Dendritic cell treated with granulocyte-macrophage colony-stimulating factor and Interleukin-4, amounts not matched to agents 40 ng/mL and 50 ng/mL, for 4 days (primary cell): Measurements from ENCODE around the gene RHEX.

Source experiments
- H3K27ac Mint-ChIP-seq: one replicate; pipeline ENCODE4 v1.8.0; 2022; ENCODE audit warnings: mild to moderate bottlenecking, mixed read lengths
- H3K27me3 Mint-ChIP-seq: one replicate; pipeline ENCODE4 v1.8.0; 2022; ENCODE audit warnings: mild to moderate bottlenecking, mixed read lengths
- H3K36me3 Mint-ChIP-seq: one replicate; pipeline ENCODE4 v1.8.0; 2022; ENCODE audit warnings: low read depth, mixed read lengths
- H3K4me1 Mint-ChIP-seq: one replicate; pipeline ENCODE4 v1.8.0; 2022; ENCODE audit warnings: low read depth, mixed read lengths
- H3K4me3 Mint-ChIP-seq: one replicate; pipeline ENCODE4 v1.8.0; 2022; ENCODE audit warnings: mild to moderate bottlenecking, moderate library complexity, mixed read lengths
- H3K9me3 Mint-ChIP-seq: one replicate; pipeline ENCODE4 v1.8.0; 2022; ENCODE audit warnings: mixed read lengths
- intact Hi-C: fragments of 100-400 bp; cut with micrococcal nuclease; formaldehyde crosslinking; loops from one replicate; pipeline ENCODE4 v1.15.0; 2022

Gene RHEX

DNA sequence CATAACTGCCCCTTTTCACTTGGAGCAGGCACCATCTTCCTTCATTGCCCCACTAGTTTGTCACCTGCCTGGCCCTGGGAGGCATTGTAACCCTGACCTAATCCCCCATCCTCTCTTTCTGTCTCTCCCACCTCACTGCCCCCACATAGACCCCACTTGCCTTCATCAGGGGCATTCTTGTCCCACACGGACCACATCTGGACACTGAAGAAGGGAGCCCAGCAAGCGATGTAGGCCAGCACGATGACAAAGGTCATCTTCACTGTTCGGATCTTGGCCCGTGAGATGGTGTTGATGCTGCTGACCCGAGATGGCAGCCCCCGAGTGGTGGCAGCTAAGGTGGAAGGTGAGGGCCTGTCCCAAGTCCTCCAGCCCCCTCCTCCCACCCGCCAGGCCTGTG is 62.8 kb downstream of the RHEX start:
- Mint-ChIP-seq H3K36me3 (no peaks in the 10 kb centered on the region), H3K27me3 (peaks cover 59% of the 10 kb centered on the region), H3K4me3 (no peak overlapping the region), H3K27ac (peak overlapping the region; percentile 11), H3K9me3 (peaks cover 8% of the 10 kb centered on the region), H3K4me1 (peaks cover 27% of the 10 kb centered on the region)
- intact Hi-C loops: loop anchor here (5.0 kb wide), 1 partner anchor 328 kb away; no protein-coding TSS in a partner anchor

DNA sequence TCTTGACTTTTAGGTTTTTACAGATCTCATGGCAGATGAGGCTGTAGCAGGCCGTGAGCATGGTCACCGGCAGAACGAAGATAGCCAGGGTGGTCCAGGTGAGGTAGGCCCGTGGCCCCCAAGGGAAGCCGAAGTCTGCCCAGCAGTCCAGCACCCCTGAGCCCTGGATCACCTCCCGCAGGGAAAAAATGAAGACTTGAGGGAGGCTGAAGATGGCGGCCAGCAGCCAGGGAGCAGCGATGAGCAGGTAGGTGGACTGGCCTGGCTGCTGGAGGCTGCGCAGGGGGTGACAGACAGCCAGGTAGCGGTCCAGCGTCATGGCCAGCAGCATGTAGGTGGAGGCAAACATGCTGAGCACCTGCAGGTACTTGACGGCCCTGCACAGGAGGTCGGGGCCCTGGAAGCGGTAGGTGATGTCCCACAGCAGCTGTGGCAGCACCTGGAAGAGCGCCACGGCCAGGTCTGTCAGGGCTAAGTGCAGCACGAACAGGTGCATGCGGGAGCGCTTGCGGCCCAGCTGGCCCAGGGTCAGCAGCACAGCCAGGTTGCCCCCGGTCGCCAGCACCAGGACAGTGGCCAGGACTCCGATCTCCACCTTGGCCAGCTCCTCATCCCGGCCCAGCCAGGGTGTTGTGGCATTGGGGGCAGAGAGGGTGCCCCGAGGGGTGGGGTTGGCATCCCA is 63.4 kb downstream of the RHEX start:
- H3K27me3 Mint-ChIP-seq: peaks cover 59% of the 10 kb centered on the region

DNA sequence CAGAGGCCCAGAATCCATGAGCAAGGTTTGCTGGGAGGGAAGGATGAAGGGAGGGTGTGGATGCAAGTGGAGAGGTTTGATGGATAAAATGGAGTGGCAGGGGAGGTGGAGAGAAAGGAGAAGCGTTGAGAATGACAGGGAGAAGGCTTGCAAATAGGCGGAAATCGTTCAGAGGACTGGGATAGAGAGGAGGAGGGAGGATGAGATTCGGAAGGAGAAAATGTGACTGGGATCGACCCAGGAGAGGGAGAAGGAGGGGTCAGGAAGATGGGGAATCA is 63.8 kb downstream of the RHEX start:
- Mint-ChIP-seq H3K4me1 (peaks cover 27% of the 10 kb centered on the region), H3K4me3 (peak overlapping the region; percentile 41), H3K27me3 (peaks cover 57% of the 10 kb centered on the region), H3K27ac (no peak overlapping the region), H3K9me3 (peaks cover 18% of the 10 kb centered on the region), H3K36me3 (no peaks in the 10 kb centered on the region)
- intact Hi-C loops: loop anchor here (5.0 kb wide), 1 partner anchor 330 kb away; no protein-coding TSS in a partner anchor

More for the DNA sequence above, 63.4 kb downstream of the RHEX start:
- peak overlapping the region; percentile 11 for H3K27ac Mint-ChIP-seq
- intact Hi-C loops: loop anchor here (5.0 kb wide), 1 partner anchor 329 kb away; no protein-coding TSS in a partner anchor
- peaks cover 13% of the 10 kb centered on the region for H3K9me3 Mint-ChIP-seq
- H3K4me3 Mint-ChIP-seq: no peak overlapping the region
- H3K4me1 Mint-ChIP-seq: peaks cover 27% of the 10 kb centered on the region
- H3K36me3 Mint-ChIP-seq: no peaks in the 10 kb centered on the region

DNA sequence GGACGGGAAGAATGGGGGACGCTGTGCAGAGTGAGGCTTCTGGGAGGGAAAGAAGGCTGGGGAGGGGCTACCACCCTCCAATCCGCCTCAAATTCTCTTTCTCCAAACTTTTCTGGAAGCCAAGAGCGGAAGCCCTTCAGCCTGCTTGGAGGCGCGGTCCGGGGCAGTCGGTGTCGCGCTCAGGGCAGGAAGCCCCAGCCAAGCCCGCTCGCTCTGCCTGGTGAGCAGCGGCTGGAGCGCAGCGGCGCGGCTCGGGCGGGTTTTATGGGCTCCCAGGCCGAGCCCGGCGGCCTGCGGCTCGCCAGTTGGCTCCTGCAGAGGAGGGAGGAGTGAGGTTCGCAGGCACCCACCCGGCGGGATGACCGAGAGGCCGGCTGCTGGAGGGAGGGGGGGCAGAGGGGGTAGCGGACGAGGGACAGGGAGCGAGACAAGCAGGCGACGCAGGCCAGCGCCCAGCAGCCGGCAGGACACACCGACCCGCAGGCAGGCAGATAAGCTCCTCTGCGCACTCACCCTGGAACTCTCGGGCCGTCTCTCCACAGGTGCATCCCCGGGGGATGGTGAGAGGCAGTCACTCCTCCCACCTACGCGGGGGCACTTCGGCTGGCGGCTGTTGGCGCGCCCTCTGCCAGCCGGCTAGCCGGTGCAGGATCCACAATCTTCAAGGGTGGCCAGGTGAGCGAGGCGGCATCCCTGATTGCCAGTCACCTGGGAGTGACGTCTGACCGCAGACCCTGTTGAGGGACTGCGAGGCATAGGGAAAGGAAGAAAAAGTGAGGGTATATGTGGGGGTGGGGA is 64.4 kb downstream of the RHEX start, which contains the start of gene AVPR1B:
AVPR1B (minus strand) TSS at position 238 of the 798 bp plus-strand sequence. CDS start 498 bp downstream, outside the sequence.
- Mint-ChIP-seq H3K27ac (peak within 1 kb of the TSS; percentile 11), H3K4me3 (peak within 1 kb of the TSS; percentile 41), H3K36me3 (no peaks in the 10 kb centered on the region), H3K27me3 (peaks cover 57% of the 10 kb centered on the region), H3K9me3 (peaks cover 21% of the 10 kb centered on the region), H3K4me1 (peaks cover 27% of the 10 kb centered on the region)
- intact Hi-C loops: loop anchor here (5.0 kb wide), 1 partner anchor 330 kb away; no protein-coding TSS in a partner anchor

DNA sequence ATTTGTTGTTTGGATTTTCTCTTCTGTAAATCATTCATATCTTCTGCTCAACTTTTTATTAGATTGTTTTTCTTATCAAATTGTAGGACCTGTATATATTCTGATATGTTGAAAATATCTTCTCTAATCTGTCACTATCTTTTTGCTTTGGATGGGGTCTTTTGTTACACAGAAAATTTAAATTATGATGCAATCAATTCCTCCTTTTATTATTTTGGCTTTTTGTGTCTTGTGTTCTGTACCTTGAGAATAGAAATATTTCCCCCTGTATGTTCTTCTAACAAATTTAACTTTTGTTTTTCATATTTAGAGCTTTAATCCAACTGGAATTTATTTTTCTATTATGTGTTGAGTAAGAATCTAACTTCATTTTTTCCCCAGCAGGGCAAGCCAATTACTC is 67.4 kb downstream of the RHEX start:
- intact Hi-C loops: no loop called here
- Mint-ChIP-seq H3K27me3 (peaks cover 51% of the 10 kb centered on the region), H3K4me1 (peaks cover 15% of the 10 kb centered on the region), H3K36me3 (no peaks in the 10 kb centered on the region), H3K4me3 (no peak overlapping the region), H3K27ac (no peak overlapping the region), H3K9me3 (peaks cover 21% of the 10 kb centered on the region)

DNA sequence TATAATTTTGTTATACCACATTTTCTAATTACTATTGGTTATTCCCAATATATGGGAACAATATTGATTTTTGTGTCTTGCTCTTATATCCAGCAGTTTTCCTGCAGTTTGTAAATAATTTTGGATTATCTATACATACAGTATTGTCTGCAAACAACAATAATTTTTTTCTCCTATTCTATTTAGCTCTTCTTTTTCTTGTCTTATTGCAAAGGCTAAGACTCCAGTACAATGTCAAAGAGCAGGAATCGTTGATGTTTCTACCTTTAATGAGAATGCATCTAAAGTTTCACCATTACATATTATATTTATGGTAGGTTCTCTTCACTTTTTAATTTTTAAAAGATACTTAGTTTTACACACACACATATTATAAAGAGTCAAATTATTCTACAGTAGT is 68.3 kb downstream of the RHEX start:
- H3K36me3 Mint-ChIP-seq: no peaks in the 10 kb centered on the region
- H3K4me3 Mint-ChIP-seq: no peak overlapping the region
- H3K27ac Mint-ChIP-seq: no peak overlapping the region
- peaks cover 45% of the 10 kb centered on the region for H3K27me3 Mint-ChIP-seq
- intact Hi-C loops: no loop called here
- peaks cover 21% of the 10 kb centered on the region for H3K9me3 Mint-ChIP-seq
- H3K4me1 Mint-ChIP-seq: peaks cover 15% of the 10 kb centered on the region

DNA sequence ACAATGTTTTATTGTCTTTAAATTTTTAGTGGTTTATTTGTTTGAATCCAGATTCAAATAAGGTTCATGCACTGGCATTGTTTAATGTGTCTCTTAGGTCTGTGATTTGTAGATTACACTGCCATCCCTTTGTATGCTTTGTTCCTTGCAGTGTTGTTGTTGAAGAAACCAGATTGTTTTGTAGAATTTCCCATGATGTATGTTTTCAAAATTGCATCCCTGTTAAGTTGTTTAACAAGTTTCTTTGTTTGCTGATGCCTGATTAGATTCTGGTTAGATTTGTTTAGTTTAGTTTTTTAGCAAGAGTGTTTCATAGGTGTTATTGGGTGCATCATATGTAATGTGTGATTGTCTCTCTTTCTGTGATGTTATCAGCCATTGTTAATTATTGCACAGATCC is 69.7 kb downstream of the RHEX start:
- Mint-ChIP-seq H3K27ac (no peak overlapping the region), H3K36me3 (no peaks in the 10 kb centered on the region), H3K27me3 (peaks cover 32% of the 10 kb centered on the region), H3K9me3 (peaks cover 21% of the 10 kb centered on the region), H3K4me1 (peaks cover 8% of the 10 kb centered on the region), H3K4me3 (no peak overlapping the region)
- intact Hi-C loops: no loop called here

DNA sequence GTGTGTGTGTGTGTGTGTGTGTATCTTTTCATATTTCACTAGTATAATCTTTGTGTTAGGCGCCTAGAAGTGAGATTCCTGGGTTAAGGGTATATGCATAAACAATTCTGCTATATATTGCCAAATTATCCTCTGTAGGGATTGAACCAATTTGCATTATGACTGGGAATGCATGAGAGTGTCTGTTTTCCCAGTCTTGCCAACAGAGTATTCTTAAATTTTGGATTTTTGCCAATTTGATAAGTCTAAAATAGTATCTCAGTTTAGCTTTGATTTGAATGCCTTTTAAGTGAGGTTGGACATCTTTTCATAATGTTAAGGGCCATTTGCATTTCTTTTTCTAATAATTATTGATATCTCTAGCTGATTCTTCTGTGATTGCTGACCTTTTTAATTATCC is 72.4 kb downstream of the RHEX start:
- Mint-ChIP-seq H3K27ac (no peak overlapping the region), H3K9me3 (peaks cover 17% of the 10 kb centered on the region), H3K4me1 (peaks cover 14% of the 10 kb centered on the region), H3K36me3 (no peaks in the 10 kb centered on the region), H3K27me3 (peaks cover 9% of the 10 kb centered on the region), H3K4me3 (no peak overlapping the region)
- intact Hi-C loops: no loop called here

DNA sequence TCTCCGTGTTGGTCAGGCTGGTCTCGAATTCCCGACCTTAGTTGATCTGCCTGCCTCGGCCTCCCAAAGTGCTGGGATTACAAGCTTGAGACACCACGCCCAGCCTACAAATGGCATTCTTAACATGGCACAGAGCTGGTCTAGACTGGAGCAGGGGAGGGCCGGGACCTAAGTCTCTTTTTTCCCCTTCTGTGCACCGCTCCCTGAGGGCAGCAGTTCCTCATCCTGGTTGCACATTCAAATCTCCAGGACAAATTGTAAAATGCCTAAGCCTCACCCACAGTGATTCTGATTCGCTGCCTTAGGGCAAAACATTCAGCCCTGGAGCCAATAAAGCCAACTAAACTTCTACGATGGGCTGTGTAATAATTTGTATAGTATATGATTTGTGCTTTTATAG is 74.4 kb downstream of the RHEX start:
- Mint-ChIP-seq H3K27me3 (peaks cover 10% of the 10 kb centered on the region), H3K36me3 (no peaks in the 10 kb centered on the region), H3K4me3 (no peak overlapping the region), H3K9me3 (no peaks in the 10 kb centered on the region), H3K27ac (no peak overlapping the region), H3K4me1 (peaks cover 14% of the 10 kb centered on the region)
- intact Hi-C loops: no loop called here

DNA sequence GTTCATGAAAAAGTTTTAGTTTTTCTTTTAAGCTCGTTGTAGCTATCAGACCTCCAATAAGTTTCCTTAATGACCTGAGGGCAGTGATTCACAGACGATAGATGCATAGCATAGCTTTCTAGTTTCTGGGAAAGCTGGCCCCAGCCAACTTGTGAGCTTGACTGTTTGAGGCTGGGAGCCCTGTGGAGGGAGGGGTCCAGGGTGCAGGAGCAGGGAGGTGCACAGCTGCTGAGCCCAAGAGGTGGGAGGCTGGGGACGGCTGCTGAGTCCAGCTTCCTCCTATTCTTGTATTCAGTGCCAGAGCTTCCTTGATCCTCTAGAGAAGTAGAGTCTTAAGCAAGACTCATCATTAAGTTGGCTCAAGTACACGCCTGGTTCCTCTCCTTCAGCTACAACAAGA is 75.2 kb downstream of the RHEX start:
- Mint-ChIP-seq H3K9me3 (no peaks in the 10 kb centered on the region), H3K36me3 (no peaks in the 10 kb centered on the region), H3K4me1 (peaks cover 14% of the 10 kb centered on the region), H3K4me3 (no peak overlapping the region), H3K27ac (no peak overlapping the region), H3K27me3 (peaks cover 10% of the 10 kb centered on the region)
- intact Hi-C loops: no loop called here

DNA sequence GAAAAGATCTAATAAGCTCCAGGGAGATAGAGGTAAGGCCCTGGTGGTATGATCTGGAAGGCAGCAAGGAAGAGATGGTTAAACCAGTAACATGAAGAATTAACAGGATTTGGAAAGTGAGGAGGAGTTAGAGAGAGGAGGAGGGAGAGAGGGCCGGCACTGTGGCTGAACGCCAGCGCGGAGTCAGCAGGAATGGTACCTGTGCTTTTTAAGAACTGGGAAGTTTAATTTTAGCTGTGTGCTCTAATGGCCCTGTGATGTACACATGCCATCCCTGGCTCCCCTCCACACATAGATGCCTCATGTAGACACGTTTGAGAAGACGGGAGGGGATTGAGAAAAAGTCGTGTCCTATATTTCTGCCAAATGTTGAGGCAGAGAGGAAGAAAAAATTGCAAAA is 78.1 kb downstream of the RHEX start:
- Mint-ChIP-seq H3K27me3 (peaks cover 11% of the 10 kb centered on the region), H3K27ac (no peak overlapping the region), H3K4me1 (peaks cover 14% of the 10 kb centered on the region), H3K4me3 (no peak overlapping the region), H3K9me3 (no peaks in the 10 kb centered on the region), H3K36me3 (no peaks in the 10 kb centered on the region)
- intact Hi-C loops: no loop called here

DNA sequence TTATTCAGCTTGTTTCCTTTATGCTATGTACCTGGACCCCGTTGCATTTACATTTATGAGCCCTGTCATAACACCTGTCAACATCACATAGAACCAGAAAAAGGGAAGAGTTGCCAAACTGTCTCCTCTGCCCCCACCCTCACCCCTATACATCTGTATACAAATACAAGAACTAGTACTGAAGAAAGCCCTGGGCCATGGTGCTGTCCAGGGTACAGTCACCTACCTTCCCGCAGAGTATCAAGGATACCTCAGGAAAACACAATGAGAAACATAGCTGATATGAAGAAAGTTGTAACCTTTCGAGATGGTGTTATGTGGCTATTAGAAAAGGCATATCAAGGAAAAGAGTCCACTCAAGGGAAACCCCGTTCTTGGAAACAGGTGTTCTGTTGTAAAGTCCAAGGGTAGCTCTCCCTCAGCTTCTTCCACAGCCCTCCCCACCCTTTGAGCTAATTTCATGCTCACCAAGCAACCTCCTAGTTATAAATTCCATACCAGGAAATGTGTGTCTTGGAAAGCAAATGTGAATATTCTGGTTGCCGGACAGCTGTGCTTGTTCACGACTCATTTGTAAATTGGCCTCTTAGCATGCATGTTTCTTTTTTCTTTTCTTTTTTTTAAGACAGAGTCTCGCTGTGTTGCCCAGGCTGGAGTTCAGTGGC is 80.9 kb downstream of the RHEX start:
- H3K4me3 Mint-ChIP-seq: no peak overlapping the region
- H3K36me3 Mint-ChIP-seq: no peaks in the 10 kb centered on the region
- H3K27me3 Mint-ChIP-seq: peaks cover 13% of the 10 kb centered on the region
- no peak overlapping the region for H3K27ac Mint-ChIP-seq
- H3K4me1 Mint-ChIP-seq: peaks cover under 1% of the 10 kb centered on the region
- no peaks in the 10 kb centered on the region for H3K9me3 Mint-ChIP-seq
- intact Hi-C loops: no loop called here

DNA sequence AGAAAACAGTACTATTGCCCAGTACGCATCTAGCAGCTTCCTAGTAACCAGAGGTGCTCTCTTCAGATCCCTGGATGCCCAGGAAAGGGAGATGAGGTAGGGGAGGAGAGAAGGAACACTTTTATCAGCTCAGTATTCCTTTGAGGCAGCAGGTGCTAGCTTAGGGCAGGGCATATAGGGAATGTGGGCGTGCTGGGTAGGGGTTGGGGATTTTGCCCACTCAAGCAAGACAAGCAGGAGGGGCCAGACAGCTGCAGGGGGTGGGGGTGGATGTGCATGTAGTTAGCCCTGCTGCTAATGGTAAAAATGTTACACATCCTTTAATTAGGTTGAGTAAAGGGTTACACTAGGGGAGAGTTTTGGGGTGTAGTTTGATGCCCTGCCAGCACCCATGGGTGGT is 82.3 kb downstream of the RHEX start:
- Mint-ChIP-seq H3K4me3 (no peak overlapping the region), H3K4me1 (no peaks in the 10 kb centered on the region), H3K36me3 (no peaks in the 10 kb centered on the region), H3K27ac (no peak overlapping the region), H3K9me3 (no peaks in the 10 kb centered on the region), H3K27me3 (peaks cover 23% of the 10 kb centered on the region)
- intact Hi-C loops: no loop called here

DNA sequence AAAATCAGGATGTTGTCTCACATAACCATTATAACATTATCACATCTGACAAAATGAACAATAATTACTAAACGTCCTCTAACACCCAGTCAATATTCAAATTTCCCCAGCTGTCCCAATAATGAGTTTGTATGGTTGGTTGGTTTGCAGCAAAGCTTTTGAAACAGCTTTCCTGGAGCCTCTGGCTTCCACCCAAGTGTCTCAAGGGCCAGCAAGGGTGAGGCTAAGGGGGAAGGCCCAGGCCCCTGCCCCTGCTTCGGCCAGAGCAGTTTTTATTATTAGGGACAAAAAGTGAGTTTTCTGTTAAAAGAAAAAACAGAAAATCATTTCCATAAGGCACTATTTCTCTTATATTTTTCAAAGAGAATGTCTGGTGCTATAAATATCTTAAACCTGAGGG is 83.3 kb downstream of the RHEX start:
- Mint-ChIP-seq H3K36me3 (no peaks in the 10 kb centered on the region), H3K27ac (no peak overlapping the region), H3K27me3 (peaks cover 21% of the 10 kb centered on the region), H3K4me1 (no peaks in the 10 kb centered on the region), H3K9me3 (no peaks in the 10 kb centered on the region), H3K4me3 (no peak overlapping the region)
- intact Hi-C loops: no loop called here
